Suprapubic skin (tissue), 3 donors: ENCODE results near the gene FAM78B.

ENCODE experiments used
- CTCF ChIP-seq, 2 donors: fragments of 200-600 bp in 1 of 2; fragments of 450-650 bp in 1 of 2; sonication (generic) in 1 of 2; IDR thresholded peaks; one replicate each; pipeline ENCODE4 v1.5.1; 2016 to 2019; ENCODE audit warnings: antibody characterized with exemption in 2 of 2, mild to moderate bottlenecking in 1 of 2, moderate library complexity in 1 of 2
- EP300 ChIP-seq: sonication (generic); formaldehyde crosslinking; IDR thresholded peaks from one replicate; pipeline ENCODE4 v1.6.1; 2017; ENCODE audit warnings: antibody characterized with exemption
- POLR2A ChIP-seq, 2 donors: fragments of 450-650 bp; IDR thresholded peaks; one replicate each; pipeline ENCODE4 v1.6.1; 2017; ENCODE audit warnings: antibody characterized with exemption in 2 of 2, mild to moderate bottlenecking in 2 of 2, moderate library complexity in 2 of 2

- TF ChIP-seq CTCF (IDR thresholded peaks at IDR 0.05) (no peak), POLR2A (IDR thresholded peaks at IDR 0.05) (no peak), EP300 (no peak)
Observed at GRCh38 chr1:166164646-166164994, 2.2 kb downstream of the FAM78B start.
